RWPE1 (cell line): ENCODE data around the gene CROCC.
A peak's percentile ranks its signal among the peaks of the same experiment; 100 is the strongest.

Experiments used
- CTCF ChIA-PET: fragments of 350-600 bp; sonication (Branson Sonifier 250); formaldehyde crosslinking; extraction: SDS; loops from one replicate; lab custom pipeline; 2021; lab: Yijun Ruan, JAX
- POLR2A ChIA-PET: fragments of 400-600 bp; formaldehyde crosslinking; extraction: SDS; loops from one replicate; lab custom pipeline; 2020; ENCODE audit warnings: antibody characterized with exemption; ENCODE audit not compliant: low non-redundant PET; lab: Yijun Ruan, JAX
- DNase-seq: peaks from one replicate; pipeline ENCODE4 v3.0.0; 2012; ENCODE audit warnings: low spot score
- H3K27ac ChIP-seq: fragments of 450-650 bp; 2 replicates; pipeline ENCODE4 v1.5.1; 2017
- TF ChIP-seq, protein P1 (sequence below): fragments of 450-650 bp; conservative IDR thresholded peaks from 2 replicates; pipeline ENCODE4 v1.5.1; 2017; ENCODE audit warnings: low read depth, mild to moderate bottlenecking

Gene CROCC

DNA sequence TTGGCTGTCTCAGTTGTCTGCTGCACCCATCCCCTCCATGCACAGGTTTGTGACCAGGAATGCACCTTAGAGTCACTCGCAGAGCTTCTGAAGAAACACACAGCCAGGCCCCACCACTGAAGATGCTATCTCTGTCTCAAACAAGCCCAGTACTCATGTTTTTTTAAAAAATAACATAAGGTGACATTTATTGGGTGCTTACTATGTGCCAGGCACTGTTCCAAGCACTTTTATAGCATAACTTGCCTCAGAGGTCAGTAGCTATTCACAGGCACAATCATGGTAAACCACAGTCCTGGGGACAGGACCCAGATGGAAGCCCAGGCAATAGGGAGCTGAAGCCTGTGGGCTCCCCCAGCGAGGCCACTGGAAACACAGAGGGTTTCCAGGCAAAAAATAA, 98.8 kb downstream of the CROCC start:
- H3K27ac ChIP-seq = 0 out of 2 replicates have a peak overlapping the region, but pooled peaks have one; percentile 1
- TF ChIP-seq, protein P1, sequence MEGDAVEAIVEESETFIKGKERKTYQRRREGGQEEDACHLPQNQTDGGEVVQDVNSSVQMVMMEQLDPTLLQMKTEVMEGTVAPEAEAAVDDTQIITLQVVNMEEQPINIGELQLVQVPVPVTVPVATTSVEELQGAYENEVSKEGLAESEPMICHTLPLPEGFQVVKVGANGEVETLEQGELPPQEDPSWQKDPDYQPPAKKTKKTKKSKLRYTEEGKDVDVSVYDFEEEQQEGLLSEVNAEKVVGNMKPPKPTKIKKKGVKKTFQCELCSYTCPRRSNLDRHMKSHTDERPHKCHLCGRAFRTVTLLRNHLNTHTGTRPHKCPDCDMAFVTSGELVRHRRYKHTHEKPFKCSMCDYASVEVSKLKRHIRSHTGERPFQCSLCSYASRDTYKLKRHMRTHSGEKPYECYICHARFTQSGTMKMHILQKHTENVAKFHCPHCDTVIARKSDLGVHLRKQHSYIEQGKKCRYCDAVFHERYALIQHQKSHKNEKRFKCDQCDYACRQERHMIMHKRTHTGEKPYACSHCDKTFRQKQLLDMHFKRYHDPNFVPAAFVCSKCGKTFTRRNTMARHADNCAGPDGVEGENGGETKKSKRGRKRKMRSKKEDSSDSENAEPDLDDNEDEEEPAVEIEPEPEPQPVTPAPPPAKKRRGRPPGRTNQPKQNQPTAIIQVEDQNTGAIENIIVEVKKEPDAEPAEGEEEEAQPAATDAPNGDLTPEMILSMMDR = no peak
- DNase-seq = no peak
- CTCF ChIA-PET = no interaction called here
- POLR2A ChIA-PET = no interaction called here

DNA sequence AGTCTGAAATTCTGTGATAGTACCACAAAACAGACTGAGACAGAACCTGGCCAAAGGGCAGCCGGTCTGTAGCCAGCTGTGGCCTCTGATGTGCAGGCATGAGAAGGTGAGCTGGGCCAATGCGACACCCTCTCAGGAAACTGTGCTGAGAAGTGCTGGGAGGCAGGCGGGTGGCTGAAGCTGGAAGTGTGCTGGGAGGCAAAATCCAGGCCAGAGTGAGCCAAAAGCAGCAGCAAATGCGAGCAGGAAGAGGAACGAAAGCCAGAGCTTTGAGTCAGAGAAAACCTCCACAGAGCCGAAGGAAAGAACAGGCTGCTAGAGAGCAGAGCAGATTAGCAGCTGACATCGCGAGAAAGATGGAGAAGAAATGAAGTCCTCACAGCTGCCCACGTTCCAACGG, 100.2 kb downstream of the CROCC start:
- H3K27ac ChIP-seq = no peak overlapping the region
- POLR2A ChIA-PET = no interaction called here
- TF ChIP-seq, protein P1 = no peak
- CTCF ChIA-PET = interaction anchor here (0.6 kb wide), 1 partner anchor 315 kb away, joined by 3 read pairs; no protein-coding TSS in a partner anchor
- no peak for DNase-seq
